Natural killer cell treated with Interleukin-12 subunit alpha and Interleukin-12 subunit beta and Interleukin-15 and Interleukin-18, amount 100 ng/mL, for 72 hours (primary cell): ENCODE data around the gene SMIM14. TPM values are rescaled to one million over a fixed set of nuclear protein-coding genes. Genes with fewer than 3 reads are reported as not detected.
"Not testable (repeated sequence)": the region's sequence is repeated elsewhere in the genome, so short reads cannot be mapped to it uniquely, and the experiment has no call there.

ENCODE experiments used
- ATAC-seq, 2 donors: fragments of 150-1000 bp; cut with Tn5 transposase in 1 of 2; sonication (Bioruptor Pico), chemical (Tn5 transposase) in 1 of 2; 2 replicates each; pipeline ENCODE4 v1.10.0; 2021
- DNase-seq: peaks from one replicate; pipeline ENCODE4 v3.0.0; 2022; ENCODE audit warnings: low spot score
- H3K27ac Mint-ChIP-seq, 2 donors: 1 replicate in 1 of 2; 2 replicates in 1 of 2; pipeline ENCODE4 v1.8.0; 2022; ENCODE audit warnings: mixed read lengths in 2 of 2, mild to moderate bottlenecking in 1 of 2, moderate library complexity in 1 of 2
- H3K27me3 Mint-ChIP-seq, 2 donors: 1 replicate in 1 of 2; 2 replicates in 1 of 2; pipeline ENCODE4 v1.8.0; 2022; ENCODE audit warnings: mixed read lengths in 2 of 2
- H3K36me3 Mint-ChIP-seq: one replicate; pipeline ENCODE4 v1.8.0; 2022; ENCODE audit warnings: mixed read lengths
- H3K4me1 Mint-ChIP-seq, 2 donors: 1 replicate in 1 of 2; 2 replicates in 1 of 2; pipeline ENCODE4 v1.8.0; 2022; ENCODE audit warnings: low read depth in 2 of 2, mixed read lengths in 2 of 2, mild to moderate bottlenecking in 1 of 2
- H3K4me3 Mint-ChIP-seq: one replicate; pipeline ENCODE4 v1.8.0; 2022; ENCODE audit warnings: mixed read lengths
- H3K9me3 Mint-ChIP-seq: 2 replicates; pipeline ENCODE4 v1.8.0; 2022; ENCODE audit warnings: mixed read lengths
- total RNA-seq, 2 donors: library from RNA; stranded (reverse); gene quantifications; one replicate each; pipeline ENCODE4 v1.2.3, GENCODE V29; 2022

The SMIM14 gene
- total RNA-seq, 2 donors from 2014 or later: 2.5 to 7.8 TPM

- no peak for DNase-seq
- Mint-ChIP-seq H3K27me3 (no peaks in the 10 kb centered on the region), H3K27ac (peak overlapping the region in 1 of 2 donors; percentile 45), H3K9me3 (no peaks in the 10 kb centered on the region), H3K4me1 (peaks cover 22 to 31% of the 10 kb centered on the region in 2 donors), H3K4me3 (no peak overlapping the region), H3K36me3 (no peaks in the 10 kb centered on the region)
- ATAC-seq: no peak
Observed at GRCh38 chr4:39635023-39635422, 3.6 kb downstream of the SMIM14 start.

- DNase-seq (no peak), ATAC-seq (no peak)
- Mint-ChIP-seq H3K4me3 (no peak overlapping the region), H3K27ac (no peak overlapping the region), H3K9me3 (no peaks in the 10 kb centered on the region), H3K4me1 (peaks cover 8 to 10% of the 10 kb centered on the region in 2 donors), H3K36me3 (no peaks in the 10 kb centered on the region), H3K27me3 (no peaks in the 10 kb centered on the region)
Observed at GRCh38 chr4:39631700-39632079, 7.0 kb downstream of the SMIM14 start.

- no peak for ATAC-seq
- Mint-ChIP-seq H3K27me3 (no peaks in the 10 kb centered on the region), H3K36me3 (no peaks in the 10 kb centered on the region), H3K9me3 (no peaks in the 10 kb centered on the region), H3K4me3 (no peak overlapping the region), H3K4me1 (peaks cover 0 to 3% of the 10 kb centered on the region in 2 donors), H3K27ac (no peak overlapping the region)
- no peak for DNase-seq
Observed at GRCh38 chr4:39627413-39627812, 11.3 kb downstream of the SMIM14 start.

GRCh38 chr4:39626913-39627312 is 11.8 kb downstream of the SMIM14 start:
- no peaks in the 10 kb centered on the region for H3K36me3 Mint-ChIP-seq
- peaks cover 0 to 3% of the 10 kb centered on the region in 2 donors for H3K4me1 Mint-ChIP-seq
- no peak for DNase-seq
- no peak overlapping the region for H3K4me3 Mint-ChIP-seq
- H3K27me3 Mint-ChIP-seq: no peaks in the 10 kb centered on the region
- no peak for ATAC-seq
- no peaks in the 10 kb centered on the region for H3K9me3 Mint-ChIP-seq
- no peak overlapping the region for H3K27ac Mint-ChIP-seq

- Mint-ChIP-seq H3K27me3 (no peaks in the 10 kb centered on the region), H3K4me3 (no peak overlapping the region), H3K4me1 (peaks cover 0 to 3% of the 10 kb centered on the region in 2 donors), H3K27ac (no peak overlapping the region), H3K9me3 (no peaks in the 10 kb centered on the region), H3K36me3 (no peaks in the 10 kb centered on the region)
- ATAC-seq (no peak), DNase-seq (no peak)
Observed at GRCh38 chr4:39626261-39626660, 12.4 kb downstream of the SMIM14 start.

- no peaks in the 10 kb centered on the region for H3K36me3 Mint-ChIP-seq
- H3K27ac Mint-ChIP-seq: no peak overlapping the region
- no peak for DNase-seq
- no peak for ATAC-seq
- no peaks in the 10 kb centered on the region for H3K27me3 Mint-ChIP-seq
- no peaks in the 10 kb centered on the region for H3K9me3 Mint-ChIP-seq
- no peak overlapping the region for H3K4me3 Mint-ChIP-seq
- H3K4me1 Mint-ChIP-seq: peaks cover 0 to 7% of the 10 kb centered on the region in 2 donors
Observed at GRCh38 chr4:39621582-39621981, 17.1 kb downstream of the SMIM14 start.

GRCh38 chr4:39620551-39621313 is 17.9 kb downstream of the SMIM14 start:
- no peaks in the 10 kb centered on the region for H3K27me3 Mint-ChIP-seq
- H3K4me3 Mint-ChIP-seq: no peak overlapping the region
- no peak overlapping the region for H3K27ac Mint-ChIP-seq
- no peaks in the 10 kb centered on the region for H3K9me3 Mint-ChIP-seq
- no peaks in the 10 kb centered on the region for H3K36me3 Mint-ChIP-seq
- ATAC-seq: no peak
- no peak for DNase-seq
- peaks cover 0 to 7% of the 10 kb centered on the region in 2 donors for H3K4me1 Mint-ChIP-seq

GRCh38 chr4:39617534-39617933 is 21.1 kb downstream of the SMIM14 start:
- Mint-ChIP-seq H3K27me3 (no peaks in the 10 kb centered on the region), H3K9me3 (no peaks in the 10 kb centered on the region), H3K4me3 (no peak overlapping the region), H3K27ac (peak overlapping the region in 1 of 2 donors; percentile 18), H3K36me3 (no peaks in the 10 kb centered on the region), H3K4me1 (peaks cover 5 to 8% of the 10 kb centered on the region in 2 donors)
- ATAC-seq (no peak), DNase-seq (no peak)

- Mint-ChIP-seq H3K36me3 (no peaks in the 10 kb centered on the region), H3K4me3 (no peak overlapping the region), H3K27me3 (no peaks in the 10 kb centered on the region), H3K27ac (no peak overlapping the region), H3K9me3 (no peaks in the 10 kb centered on the region), H3K4me1 (peaks cover 5 to 8% of the 10 kb centered on the region in 2 donors)
- no peak for DNase-seq
- ATAC-seq: no peak
Observed at GRCh38 chr4:39616651-39617050, 22.0 kb downstream of the SMIM14 start.

GRCh38 chr4:39616112-39616511 is 22.6 kb downstream of the SMIM14 start:
- not testable (repeated sequence) for H3K9me3 Mint-ChIP-seq, DNase-seq, H3K4me1 Mint-ChIP-seq, H3K4me3 Mint-ChIP-seq, ATAC-seq, H3K27ac Mint-ChIP-seq, H3K36me3 Mint-ChIP-seq, H3K27me3 Mint-ChIP-seq

- H3K36me3 Mint-ChIP-seq: no peaks in the 10 kb centered on the region
- no peak overlapping the region for H3K4me3 Mint-ChIP-seq
- no peaks in the 10 kb centered on the region for H3K9me3 Mint-ChIP-seq
- no peaks in the 10 kb centered on the region for H3K27me3 Mint-ChIP-seq
- peak in 1 of 2 donors; percentile 61 for ATAC-seq
- DNase-seq: no peak
- H3K4me1 Mint-ChIP-seq: peaks cover 6 to 8% of the 10 kb centered on the region in 2 donors
- no peak overlapping the region for H3K27ac Mint-ChIP-seq
Observed at GRCh38 chr4:39614487-39615162, 24.0 kb downstream of the SMIM14 start.

GRCh38 chr4:39613093-39613656 is 25.5 kb downstream of the SMIM14 start:
- ATAC-seq: no peak
- no peak for DNase-seq
- Mint-ChIP-seq H3K4me3 (no peak overlapping the region), H3K27ac (peak overlapping the region in 1 of 2 donors; percentile 54), H3K36me3 (no peaks in the 10 kb centered on the region), H3K9me3 (no peaks in the 10 kb centered on the region), H3K27me3 (no peaks in the 10 kb centered on the region), H3K4me1 (peaks cover 10 to 13% of the 10 kb centered on the region in 2 donors)

GRCh38 chr4:39609454-39609931 is 29.2 kb downstream of the SMIM14 start:
- ATAC-seq: peak; percentile 68 to 90
- Mint-ChIP-seq H3K27me3 (no peaks in the 10 kb centered on the region), H3K36me3 (peaks cover 6% of the 10 kb centered on the region), H3K4me3 (peak overlapping the region; percentile 0), H3K4me1 (peaks cover 6 to 8% of the 10 kb centered on the region in 2 donors), H3K9me3 (no peaks in the 10 kb centered on the region), H3K27ac (peak overlapping the region; percentile 0 to 11)
- no peak for DNase-seq

GRCh38 chr4:39608451-39608850 is 30.2 kb downstream of the SMIM14 start:
- Mint-ChIP-seq H3K4me3 (no peak overlapping the region), H3K27ac (no peak overlapping the region), H3K9me3 (no peaks in the 10 kb centered on the region), H3K27me3 (no peaks in the 10 kb centered on the region), H3K36me3 (peaks cover 6% of the 10 kb centered on the region), H3K4me1 (peaks cover 6 to 7% of the 10 kb centered on the region in 2 donors)
- ATAC-seq (no peak), DNase-seq (no peak)
